Stomach (tissue), 4 donors: ENCODE results near the gene KRTAP17-1.
"Not testable (repeated sequence)": the region's sequence is repeated elsewhere in the genome, so short reads cannot be mapped to it uniquely, and the experiment has no call there.

Experiments
- POLR2A ChIP-seq, 4 donors: fragments of 450-650 bp; IDR thresholded peaks; one replicate each; pipeline ENCODE4 v1.6.1; 2016; ENCODE audit warnings: antibody characterized with exemption in 4 of 4, control low read depth in 2 of 4, mild to moderate bottlenecking in 1 of 4, moderate library complexity in 1 of 4
- POLR2AphosphoS5 ChIP-seq, 3 donors: sonication (generic); formaldehyde crosslinking; IDR thresholded peaks; one replicate each; pipeline ENCODE4 v1.6.1; 2016; ENCODE audit warnings: antibody characterized with exemption in 3 of 3
- TF ChIP-seq, protein P1 (sequence below), 7 experiments: fragments of 450-650 bp in 4 of 7; fragments of 200-600 bp in 3 of 7; sonication (generic) in 3 of 7; IDR thresholded peaks; one replicate each; pipeline ENCODE4 v1.5.1; 2016 to 2019; ENCODE audit warnings: antibody characterized with exemption in 7 of 7, control low read depth in 2 of 7, mild to moderate bottlenecking in 1 of 7

DNA sequence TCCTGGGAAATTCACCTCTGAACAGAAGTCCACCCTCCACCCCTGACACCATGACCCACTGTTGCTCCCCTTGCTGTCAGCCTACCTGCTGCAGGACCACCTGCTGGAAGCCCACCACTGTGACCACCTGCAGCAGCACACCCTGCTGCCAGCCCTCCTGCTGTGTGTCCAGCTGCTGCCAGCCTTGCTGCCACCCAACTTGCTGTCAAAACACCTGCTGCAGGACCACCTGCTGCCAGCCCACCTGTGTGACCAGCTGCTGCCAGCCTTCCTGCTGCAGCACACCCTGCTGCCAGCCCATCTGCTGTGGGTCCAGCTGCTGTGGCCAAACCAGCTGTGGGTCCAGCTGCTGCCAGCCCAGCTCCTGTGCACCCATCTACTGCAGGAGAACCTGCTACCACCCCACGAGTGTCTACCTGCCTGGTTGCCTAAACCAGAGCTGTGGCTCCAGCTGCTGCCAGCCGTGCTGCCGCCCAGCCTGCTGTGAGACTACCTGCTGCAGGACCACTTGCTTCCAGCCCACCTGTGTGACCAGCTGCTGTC lies 39.8 kb downstream of the KRTAP17-1 start, which contains the start of gene KRTAP9-7:
- TF ChIP-seq, protein P1, sequence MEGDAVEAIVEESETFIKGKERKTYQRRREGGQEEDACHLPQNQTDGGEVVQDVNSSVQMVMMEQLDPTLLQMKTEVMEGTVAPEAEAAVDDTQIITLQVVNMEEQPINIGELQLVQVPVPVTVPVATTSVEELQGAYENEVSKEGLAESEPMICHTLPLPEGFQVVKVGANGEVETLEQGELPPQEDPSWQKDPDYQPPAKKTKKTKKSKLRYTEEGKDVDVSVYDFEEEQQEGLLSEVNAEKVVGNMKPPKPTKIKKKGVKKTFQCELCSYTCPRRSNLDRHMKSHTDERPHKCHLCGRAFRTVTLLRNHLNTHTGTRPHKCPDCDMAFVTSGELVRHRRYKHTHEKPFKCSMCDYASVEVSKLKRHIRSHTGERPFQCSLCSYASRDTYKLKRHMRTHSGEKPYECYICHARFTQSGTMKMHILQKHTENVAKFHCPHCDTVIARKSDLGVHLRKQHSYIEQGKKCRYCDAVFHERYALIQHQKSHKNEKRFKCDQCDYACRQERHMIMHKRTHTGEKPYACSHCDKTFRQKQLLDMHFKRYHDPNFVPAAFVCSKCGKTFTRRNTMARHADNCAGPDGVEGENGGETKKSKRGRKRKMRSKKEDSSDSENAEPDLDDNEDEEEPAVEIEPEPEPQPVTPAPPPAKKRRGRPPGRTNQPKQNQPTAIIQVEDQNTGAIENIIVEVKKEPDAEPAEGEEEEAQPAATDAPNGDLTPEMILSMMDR (IDR thresholded peaks at IDR 0.05): not testable (repeated sequence)
- not testable (repeated sequence) for TF ChIP-seq POLR2A, POLR2AphosphoS5 (IDR thresholded peaks at IDR 0.05)
